Right atrium auricular region (tissue), 2 donors: ENCODE results near the gene NECAB2. TPM values are rescaled to one million over a fixed set of nuclear protein-coding genes. Genes with fewer than 3 reads are reported as not detected.

ENCODE experiments used
- DNase-seq: peaks from one replicate; pipeline ENCODE4 v3.0.0-alpha.2; 2019; ENCODE audit warnings: low spot score
- H3K27ac ChIP-seq, 2 donors: fragments of 200-600 bp; sonication (generic); 1 replicate in 1 of 2; 2 replicates in 1 of 2; pipeline ENCODE4 v1.5.1; 2016 to 2019
- H3K27me3 ChIP-seq, 2 donors: fragments of 200-600 bp; sonication (generic); one replicate each; pipeline versions ENCODE4 v1.5.1 to v1.6.0; 2017 to 2019
- H3K36me3 ChIP-seq: fragments of 200-600 bp; sonication (generic); one replicate; pipeline ENCODE4 v1.5.1; 2016
- H3K4me1 ChIP-seq, 2 donors: fragments of 200-600 bp; sonication (generic); one replicate each; pipeline versions ENCODE4 v1.5.1 to v1.6.0; 2017 to 2019
- H3K4me3 ChIP-seq, 2 donors: fragments of 200-600 bp; sonication (generic); 1 replicate in 1 of 2; 2 replicates in 1 of 2; pipeline ENCODE4 v1.5.1; 2017 to 2019; ENCODE audit warnings: mild to moderate bottlenecking in 1 of 2, moderate library complexity in 1 of 2
- H3K9me3 ChIP-seq, 2 donors: fragments of 200-600 bp; sonication (generic); one replicate each; pipeline ENCODE4 v1.5.1; 2019
- CTCF ChIP-seq, 2 donors: fragments of 200-600 bp; sonication (generic); IDR thresholded peaks; one replicate each; pipeline ENCODE4 v1.5.1; 2019; ENCODE audit warnings: antibody characterized with exemption in 2 of 2
- total RNA-seq, 2 donors: library from RNA; depleted of rRNA; stranded (reverse); fragments of >200 nt; gene quantifications; one replicate each; pipeline ENCODE4 v1.1.0, GENCODE V29; 2016

NECAB2 gene
- total RNA-seq, 2 donors from 2014 or later: 0.71 TPM; not detected in 1

DNA sequence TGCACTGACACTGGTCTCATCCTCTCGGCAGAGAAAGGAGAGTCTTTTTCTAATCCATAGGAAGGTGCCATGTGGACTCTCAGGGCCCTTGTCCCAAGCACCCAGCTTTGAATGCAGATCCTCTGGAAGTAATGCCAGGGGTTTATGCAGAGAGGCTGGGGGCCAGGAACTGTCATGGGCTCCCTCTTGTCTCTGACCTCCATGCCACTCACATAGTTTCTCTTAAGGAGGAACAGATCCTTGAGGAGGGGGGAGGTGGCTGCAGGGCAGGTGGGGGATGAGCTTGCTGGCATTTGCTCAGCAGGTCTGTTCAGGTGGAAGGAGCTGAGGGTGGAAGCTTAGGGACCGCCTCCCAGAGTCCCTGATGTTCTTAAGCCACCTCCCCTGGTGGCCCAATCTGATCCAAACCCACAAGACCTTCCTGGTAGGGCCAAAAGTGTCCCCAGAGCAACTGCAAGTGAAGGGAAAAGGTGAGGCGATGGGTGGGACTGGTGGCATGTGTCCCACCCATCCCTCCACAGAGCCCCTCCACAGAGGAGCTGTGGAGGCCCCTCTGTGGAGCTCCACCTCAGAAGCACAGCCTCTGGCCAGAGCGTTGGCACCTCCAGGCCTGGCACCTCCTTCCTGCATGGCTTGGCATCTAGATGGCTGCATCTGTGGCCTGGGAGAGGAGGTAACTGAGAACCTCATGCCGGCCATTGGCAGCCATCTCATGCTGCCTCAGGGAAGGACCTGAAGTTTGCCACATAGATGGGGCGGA is 9.2 kb downstream of the NECAB2 start:
- no peaks in the 10 kb centered on the region for H3K4me1 ChIP-seq
- no peak for DNase-seq

GRCh38 chr16:83978401-83978904 is 10.4 kb downstream of the NECAB2 start:
- no peaks in the 10 kb centered on the region for H3K27me3 ChIP-seq
- H3K4me1 ChIP-seq: peaks cover 0 to 4% of the 10 kb centered on the region in 2 donors
- H3K4me3 ChIP-seq: no peak overlapping the region
- no peak overlapping the region for H3K27ac ChIP-seq
- peaks cover 0 to 9% of the 10 kb centered on the region in 2 donors for H3K9me3 ChIP-seq
- DNase-seq: no peak
- TF ChIP-seq CTCF (IDR thresholded peaks at IDR 0.05): no peak
- no peaks in the 10 kb centered on the region for H3K36me3 ChIP-seq

More for the DNA sequence above, 9.2 kb downstream of the NECAB2 start:
- H3K36me3 ChIP-seq: no peaks in the 10 kb centered on the region
- H3K4me3 ChIP-seq: no peak overlapping the region
- no peak overlapping the region for H3K27ac ChIP-seq
- peaks cover 0 to 9% of the 10 kb centered on the region in 2 donors for H3K9me3 ChIP-seq
- TF ChIP-seq CTCF (IDR thresholded peaks at IDR 0.05): no peak
- H3K27me3 ChIP-seq: no peaks in the 10 kb centered on the region

DNA sequence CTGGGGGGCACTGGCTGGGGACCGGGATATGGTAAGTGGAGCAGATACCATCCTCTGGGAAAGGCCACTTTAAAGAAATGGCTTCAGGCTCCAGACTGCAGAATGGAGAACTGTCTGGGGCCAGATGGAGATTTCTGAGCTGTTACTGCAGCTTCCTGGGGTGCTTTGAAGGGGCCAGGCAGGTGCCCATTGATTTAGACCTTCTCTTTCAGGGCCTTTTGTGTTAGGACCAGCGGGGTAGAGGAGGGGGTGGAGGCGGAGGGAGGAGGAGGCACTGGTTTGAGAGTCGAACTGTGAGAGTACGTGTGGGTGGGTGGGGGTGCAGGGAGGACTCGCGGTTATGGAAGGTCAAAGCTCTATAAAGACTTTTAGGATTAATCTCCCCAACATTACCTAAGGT is 11.4 kb downstream of the NECAB2 start:
- Histone ChIP-seq H3K4me1 (peaks cover 0 to 4% of the 10 kb centered on the region in 2 donors), H3K27ac (no peak overlapping the region), H3K4me3 (no peak overlapping the region), H3K27me3 (no peaks in the 10 kb centered on the region), H3K36me3 (no peaks in the 10 kb centered on the region), H3K9me3 (peaks cover 0 to 9% of the 10 kb centered on the region in 2 donors)
- no peak for TF ChIP-seq CTCF (IDR thresholded peaks at IDR 0.05)
- no peak for DNase-seq

DNA sequence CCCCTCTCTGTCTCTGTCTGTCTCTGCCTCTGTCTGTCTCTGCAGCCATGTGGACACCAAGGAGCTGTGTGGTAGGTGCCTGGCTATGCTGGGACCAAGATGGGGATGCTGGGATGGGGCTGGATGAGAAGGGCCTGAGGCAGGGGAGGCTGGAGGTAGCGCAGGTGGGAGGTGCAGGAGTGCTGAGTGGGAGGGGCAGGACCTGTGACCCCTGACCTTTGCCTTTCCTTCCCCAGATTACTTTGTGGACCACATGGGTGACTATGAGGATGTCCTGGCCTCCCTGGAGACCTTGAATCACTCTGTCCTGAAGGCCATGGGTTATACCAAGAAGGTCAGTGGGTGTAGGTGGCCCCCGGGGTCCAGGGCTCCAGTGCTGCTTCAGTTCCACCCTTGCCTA is 12.8 kb downstream of the NECAB2 start:
- Histone ChIP-seq H3K27me3 (no peaks in the 10 kb centered on the region), H3K9me3 (peaks cover 0 to 9% of the 10 kb centered on the region in 2 donors), H3K4me1 (peaks cover 0 to 4% of the 10 kb centered on the region in 2 donors), H3K36me3 (no peaks in the 10 kb centered on the region), H3K4me3 (no peak overlapping the region), H3K27ac (no peak overlapping the region)
- no peak for TF ChIP-seq CTCF (IDR thresholded peaks at IDR 0.05)
- no peak for DNase-seq

DNA sequence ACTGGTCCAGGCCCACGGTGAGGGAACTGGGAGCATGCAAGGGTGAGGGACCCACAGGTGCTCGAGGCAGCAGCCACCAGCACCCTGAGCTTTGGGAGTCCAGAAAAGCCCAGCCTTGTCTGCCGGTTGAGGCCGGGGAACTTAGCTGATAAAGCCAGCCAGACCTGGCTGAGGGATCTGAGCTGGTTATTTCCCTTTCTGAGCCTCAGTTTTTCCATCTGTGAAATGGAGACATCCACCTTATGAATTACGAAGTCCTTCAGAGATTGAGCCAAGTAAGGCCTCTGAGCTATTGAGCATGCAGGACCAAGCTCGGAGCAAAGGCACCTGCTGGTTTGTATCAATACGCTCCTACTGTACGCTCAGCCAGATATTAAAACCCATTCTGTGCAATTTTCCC is 13.8 kb downstream of the NECAB2 start:
- no peak for TF ChIP-seq CTCF (IDR thresholded peaks at IDR 0.05)
- no peak overlapping the region for H3K27ac ChIP-seq
- peaks cover 0 to 4% of the 10 kb centered on the region in 2 donors for H3K4me1 ChIP-seq
- H3K27me3 ChIP-seq: no peaks in the 10 kb centered on the region
- no peak overlapping the region for H3K4me3 ChIP-seq
- no peaks in the 10 kb centered on the region for H3K36me3 ChIP-seq
- DNase-seq: no peak
- peaks cover 0 to 9% of the 10 kb centered on the region in 2 donors for H3K9me3 ChIP-seq
